Kidney (tissue), 14 donors: Measurements from ENCODE around the gene LRRN2. TPM values are rescaled to one million over a fixed set of nuclear protein-coding genes. Genes with fewer than 3 reads are reported as not detected.

Experiments used
- DNase-seq, 5 donors: peaks; one replicate each; pipeline ENCODE4 v3.0.0-alpha.2; 2013 to 2020
- FAIRE-seq: peaks from 2 replicates; lab custom pipeline; 2012; peaks lifted over from hg19 to GRCh38; lab: Jason Lieb, UNC
- H3K27ac ChIP-seq, 2 donors: one replicate each; pipeline ENCODE4 v1.7.0; 2013; ENCODE audit warnings: low read depth in 2 of 2, low read length in 2 of 2, inconsistent platforms in 1 of 2
- H3K27me3 ChIP-seq: one replicate; pipeline ENCODE4 v1.7.1; 2013; ENCODE audit warnings: low read length, inconsistent platforms; ENCODE audit not compliant: control insufficient read depth, insufficient read depth
- H3K36me3 ChIP-seq, 3 donors: one replicate each; pipeline versions ENCODE4 v1.7.0 to v1.7.1; 2013; ENCODE audit warnings: low read length in 3 of 3, control low read depth in 1 of 3, inconsistent platforms in 1 of 3; ENCODE audit not compliant: insufficient read depth in 3 of 3, control insufficient read depth in 2 of 3
- H3K4me1 ChIP-seq, 3 donors: one replicate each; pipeline versions ENCODE4 v1.7.0 to v1.7.1; 2013; ENCODE audit warnings: low read length in 3 of 3, inconsistent platforms in 1 of 3, low read depth in 1 of 3; ENCODE audit not compliant: control insufficient read depth in 2 of 3, insufficient read depth in 2 of 3
- H3K4me3 ChIP-seq, 3 donors: one replicate each; pipeline versions ENCODE4 v1.7.0 to v1.8.1; 2013; ENCODE audit warnings: low read length in 3 of 3, control low read depth in 1 of 3, inconsistent platforms in 1 of 3
- H3K9ac ChIP-seq, 3 donors: one replicate each; pipeline versions ENCODE4 v1.7.0 to v1.7.1; 2013; ENCODE audit warnings: low read length in 3 of 3, control low read depth in 1 of 3, inconsistent platforms in 1 of 3
- H3K9me3 ChIP-seq, 3 donors: one replicate each; pipeline versions ENCODE4 v1.7.0 to v1.7.1; 2013; ENCODE audit warnings: low read length in 3 of 3, control low read depth in 1 of 3, inconsistent platforms in 1 of 3; ENCODE audit not compliant: control insufficient read depth in 2 of 3, insufficient read depth in 1 of 3
- CTCF ChIP-seq: IDR thresholded peaks from 3 replicates; pipeline ENCODE4 v1.5.1; 2012; ENCODE audit warnings: mild to moderate bottlenecking, moderate library complexity, borderline replicate concordance; ENCODE audit not compliant: insufficient read depth; ENCODE audit errors: extremely low read depth
- intact Hi-C: fragments of 100-400 bp; cut with DNase I; formaldehyde crosslinking; loops from one replicate; pipeline ENCODE4 v1.11.1; 2022
- polyA plus RNA-seq: library from polyadenylated mRNA; stranded (reverse); fragments of 350-450 nt; fragmentation: Illumina TruSeq; extraction: RNeasy Lipid Tissue Mini Kit (QIAGEN cat#74804); gene quantifications from one replicate; pipeline ENCODE4 v1.2.3, GENCODE V29; 2014; ENCODE audit warnings: low read depth, low replicate concordance; ENCODE audit not compliant: insufficient read depth
- total RNA-seq: library from RNA; stranded (reverse); fragmentation: NEBNext Ultra II Directional; extraction: Animal tissue kit (Norgen Biotek cat#: 25700); gene quantifications from one replicate; pipeline ENCODE4 v1.2.1, GENCODE V29; 2021
- donor health status: control.
- donor health status: control.
- donor health status: control.
- donor health status: control.
- donor health status: control.
- donor health status: DM: yes; HTN: yes; CAD: no.
- donor health status: Normal renal cell carcinoma (clear cell type).

LRRN2 gene
- total and polyA plus RNA-seq, 2 donors from 2014 or later, result 14.4 to 16.0 TPM

- no peak for TF ChIP-seq CTCF
- Histone ChIP-seq H3K27me3 (no peaks in the 10 kb centered on the region), H3K4me3 (no peak overlapping the region), H3K36me3 (no peaks in the 10 kb centered on the region), H3K9me3 (no peaks in the 10 kb centered on the region), H3K27ac (no peak overlapping the region), H3K4me1 (peaks cover 0 to 2% (median 0%) of the 10 kb centered on the region in 3 donors), H3K9ac (no peak overlapping the region)
- intact Hi-C loops, result no loop called here
- DNase-seq (no peak), FAIRE-seq (no peak)
Measured at GRCh38 chr1:204714194-204714860, 28.8 kb upstream of the LRRN2 start.

DNA sequence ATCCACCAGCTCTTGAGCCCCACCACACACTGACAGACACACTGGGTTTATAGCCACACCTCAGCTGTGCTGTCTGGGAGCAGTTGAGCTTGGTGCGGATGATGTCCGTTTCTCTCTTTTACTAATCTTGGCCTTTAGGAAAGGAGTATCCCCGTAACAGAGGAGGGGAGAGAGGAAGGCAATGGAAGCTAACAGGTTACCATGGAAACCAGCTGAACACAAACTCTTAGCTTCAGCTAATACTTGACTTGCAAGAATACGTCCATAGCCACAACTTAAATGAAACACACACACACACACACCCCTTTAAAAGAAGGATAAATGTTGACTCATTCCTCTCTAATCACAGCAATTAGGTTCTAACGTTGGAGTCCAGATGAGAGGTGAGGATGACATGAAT, 28.0 kb upstream of the LRRN2 start:
- FAIRE-seq, result no peak
- Histone ChIP-seq H3K4me3 (no peak overlapping the region), H3K9me3 (no peaks in the 10 kb centered on the region), H3K27me3 (no peaks in the 10 kb centered on the region), H3K27ac (no peak overlapping the region), H3K9ac (no peak overlapping the region), H3K4me1 (peaks cover 0 to 2% (median 0%) of the 10 kb centered on the region in 3 donors), H3K36me3 (no peaks in the 10 kb centered on the region)
- TF ChIP-seq CTCF, result no peak
- DNase-seq, result no peak
- intact Hi-C loops, result no loop called here

DNA sequence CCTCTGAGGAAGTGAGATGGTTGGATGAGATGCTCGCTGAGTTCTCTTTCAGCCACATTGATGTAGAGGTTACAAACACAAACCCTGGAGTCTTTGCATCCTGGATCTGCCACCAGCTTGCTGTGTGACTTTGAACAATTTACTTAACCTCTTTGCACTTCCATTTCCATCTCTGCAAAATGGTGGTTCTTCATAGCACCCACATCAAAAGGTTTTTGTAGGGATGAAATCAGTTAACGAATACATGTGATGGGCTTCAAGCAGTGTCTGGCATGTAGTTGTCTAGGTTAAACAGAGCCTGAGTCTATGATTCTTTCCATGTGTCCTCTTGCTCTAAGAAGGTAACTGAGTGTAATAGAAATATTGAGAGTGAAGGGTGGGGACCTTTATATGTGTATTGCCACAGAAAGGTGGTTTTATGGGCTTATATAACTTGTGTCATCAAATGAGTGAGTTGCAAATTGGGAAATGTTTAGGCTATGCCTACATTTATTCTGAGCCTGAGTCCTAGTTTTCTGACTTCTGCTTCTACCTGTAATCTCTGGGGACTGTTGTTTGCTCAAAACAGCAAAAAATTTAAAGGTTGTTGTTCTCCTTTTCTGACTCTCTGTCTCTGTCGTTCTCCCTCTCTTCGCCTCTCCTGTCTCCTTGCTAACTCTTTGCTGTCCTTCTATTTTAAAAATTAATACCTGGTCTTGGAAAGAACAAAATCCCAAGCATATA, 27.3 kb upstream of the LRRN2 start:
- FAIRE-seq (no peak), DNase-seq (no peak)
- H3K9ac ChIP-seq, result no peak overlapping the region
- no peaks in the 10 kb centered on the region for H3K27me3 ChIP-seq
- no peaks in the 10 kb centered on the region for H3K36me3 ChIP-seq
- no peak overlapping the region for H3K27ac ChIP-seq
- TF ChIP-seq CTCF, result no peak
- H3K4me3 ChIP-seq, result no peak overlapping the region
- intact Hi-C loops, result no loop called here
- peaks cover 0 to 2% (median 0%) of the 10 kb centered on the region in 3 donors for H3K4me1 ChIP-seq
- no peaks in the 10 kb centered on the region for H3K9me3 ChIP-seq
